Sigmoid colon (tissue), 3 donors: ENCODE data around the gene SPINK4.
A peak's percentile ranks its signal among the peaks of the same experiment; 100 is the strongest.

ENCODE experiments used
- CTCF ChIP-seq, 4 experiments: fragments of 450-650 bp in 3 of 4; fragments of 200-600 bp in 1 of 4; IDR thresholded peaks; one replicate each; pipeline ENCODE4 v1.5.1; 2016 to 2019; ENCODE audit warnings: antibody characterized with exemption in 4 of 4, mild to moderate bottlenecking in 3 of 4, moderate library complexity in 2 of 4
- POLR2A ChIP-seq, 2 donors: fragments of 450-650 bp; IDR thresholded peaks; one replicate each; pipeline ENCODE4 v1.6.1; 2016; ENCODE audit warnings: antibody characterized with exemption in 2 of 2, mild to moderate bottlenecking in 2 of 2, moderate library complexity in 2 of 2

GRCh38 chr9:33264473-33265177, 24.7 kb downstream of the SPINK4 start, which contains the start of the genes BAG1 and CHMP5:
- TF ChIP-seq POLR2A (IDR thresholded peaks at IDR 0.05) (peak in 1 of 2 donors; percentile 25), CTCF (IDR thresholded peaks at IDR 0.05) (peak in 1 of 4 experiments; percentile 28)
